Kidney (tissue), 14 donors: ENCODE results near the gene GAS2L2. TPM values are rescaled to one million over a fixed set of nuclear protein-coding genes. Genes with fewer than 3 reads are reported as not detected.

Experiments used
- DNase-seq, 5 donors: peaks; one replicate each; pipeline ENCODE4 v3.0.0-alpha.2; 2013 to 2020
- FAIRE-seq: peaks from 2 replicates; lab custom pipeline; 2012; peaks lifted over from hg19 to GRCh38; lab: Jason Lieb, UNC
- H3K27ac ChIP-seq, 2 donors: one replicate each; pipeline ENCODE4 v1.7.0; 2013; ENCODE audit warnings: low read depth in 2 of 2, low read length in 2 of 2, inconsistent platforms in 1 of 2
- H3K27me3 ChIP-seq: one replicate; pipeline ENCODE4 v1.7.1; 2013; ENCODE audit warnings: low read length, inconsistent platforms; ENCODE audit not compliant: control insufficient read depth, insufficient read depth
- H3K36me3 ChIP-seq, 3 donors: one replicate each; pipeline versions ENCODE4 v1.7.0 to v1.7.1; 2013; ENCODE audit warnings: low read length in 3 of 3, control low read depth in 1 of 3, inconsistent platforms in 1 of 3; ENCODE audit not compliant: insufficient read depth in 3 of 3, control insufficient read depth in 2 of 3
- H3K4me1 ChIP-seq, 3 donors: one replicate each; pipeline versions ENCODE4 v1.7.0 to v1.7.1; 2013; ENCODE audit warnings: low read length in 3 of 3, inconsistent platforms in 1 of 3, low read depth in 1 of 3; ENCODE audit not compliant: control insufficient read depth in 2 of 3, insufficient read depth in 2 of 3
- H3K4me3 ChIP-seq, 3 donors: one replicate each; pipeline versions ENCODE4 v1.7.0 to v1.8.1; 2013; ENCODE audit warnings: low read length in 3 of 3, control low read depth in 1 of 3, inconsistent platforms in 1 of 3
- H3K9ac ChIP-seq, 3 donors: one replicate each; pipeline versions ENCODE4 v1.7.0 to v1.7.1; 2013; ENCODE audit warnings: low read length in 3 of 3, control low read depth in 1 of 3, inconsistent platforms in 1 of 3
- H3K9me3 ChIP-seq, 3 donors: one replicate each; pipeline versions ENCODE4 v1.7.0 to v1.7.1; 2013; ENCODE audit warnings: low read length in 3 of 3, control low read depth in 1 of 3, inconsistent platforms in 1 of 3; ENCODE audit not compliant: control insufficient read depth in 2 of 3, insufficient read depth in 1 of 3
- CTCF ChIP-seq: IDR thresholded peaks from 3 replicates; pipeline ENCODE4 v1.5.1; 2012; ENCODE audit warnings: mild to moderate bottlenecking, moderate library complexity, borderline replicate concordance; ENCODE audit not compliant: insufficient read depth; ENCODE audit errors: extremely low read depth
- intact Hi-C: fragments of 100-400 bp; cut with DNase I; formaldehyde crosslinking; loops from one replicate; pipeline ENCODE4 v1.11.1; 2022
- polyA plus RNA-seq: library from polyadenylated mRNA; stranded (reverse); fragments of 350-450 nt; fragmentation: Illumina TruSeq; extraction: RNeasy Lipid Tissue Mini Kit (QIAGEN cat#74804); gene quantifications from one replicate; pipeline ENCODE4 v1.2.3, GENCODE V29; 2014; ENCODE audit warnings: low read depth, low replicate concordance; ENCODE audit not compliant: insufficient read depth
- total RNA-seq: library from RNA; stranded (reverse); fragmentation: NEBNext Ultra II Directional; extraction: Animal tissue kit (Norgen Biotek cat#: 25700); gene quantifications from one replicate; pipeline ENCODE4 v1.2.1, GENCODE V29; 2021
- donor health status: control.
- donor health status: control.
- donor health status: control.
- donor health status: control.
- donor health status: control.
- donor health status: DM: yes; HTN: yes; CAD: no.
- donor health status: Normal renal cell carcinoma (clear cell type).

GAS2L2 gene
- total and polyA plus RNA-seq, 2 donors from 2014 or later: not detected

- peak in 4 of 5 donors; percentile 36 to 79 (median 52) for DNase-seq
- intact Hi-C loops: no loop called here
- H3K27ac ChIP-seq: no peak overlapping the region
Measured at GRCh38 chr17:35731917-35732805, 20.9 kb downstream of the GAS2L2 start.

GRCh38 chr17:35731239-35731916, 21.7 kb downstream of the GAS2L2 start, which contains the start of gene RASL10B:
RASL10B (plus strand) TSS chr17:35731639; CDS start chr17:35735185, 3,546 bp downstream.
- peak within 1 kb of the TSS in 1 of 3 donors; percentile 53 for H3K9ac ChIP-seq
- intact Hi-C loops: no loop called here
- peaks cover 0 to 2% (median 0%) of the 10 kb centered on the region in 3 donors for H3K36me3 ChIP-seq
- H3K4me3 ChIP-seq: peak within 1 kb of the TSS; percentile 44 to 59 (median 48)
- no peaks in the 10 kb centered on the region for H3K9me3 ChIP-seq
- DNase-seq (peak; percentile 70 to 90 (median 78)), FAIRE-seq (no peak)
- H3K27me3 ChIP-seq: no peaks in the 10 kb centered on the region
- peaks cover 0 to 12% (median 12%) of the 10 kb centered on the region in 3 donors for H3K4me1 ChIP-seq
- TF ChIP-seq CTCF: no peak
- no peak within 1 kb of the TSS for H3K27ac ChIP-seq

More at GRCh38 chr17:35731917-35732805, 20.9 kb downstream of the GAS2L2 start:
- no peak overlapping the region for H3K9ac ChIP-seq
- peaks cover 0 to 12% (median 5%) of the 10 kb centered on the region in 3 donors for H3K4me1 ChIP-seq
- no peaks in the 10 kb centered on the region for H3K9me3 ChIP-seq
- FAIRE-seq: no peak
- peak overlapping the region in 2 of 3 donors; percentile 40 to 48 for H3K4me3 ChIP-seq
- H3K27me3 ChIP-seq: no peaks in the 10 kb centered on the region
- H3K36me3 ChIP-seq: peaks cover 0 to 2% (median 0%) of the 10 kb centered on the region in 3 donors
- no peak for TF ChIP-seq CTCF

GRCh38 chr17:35730400-35731005, 22.5 kb downstream of the GAS2L2 start:
- TF ChIP-seq CTCF: no peak
- H3K4me1 ChIP-seq: peaks cover 4 to 14% (median 13%) of the 10 kb centered on the region in 3 donors
- no peak overlapping the region for H3K27ac ChIP-seq
- DNase-seq: no peak
- no peak overlapping the region for H3K9ac ChIP-seq
- no peak overlapping the region for H3K4me3 ChIP-seq
- peaks cover 2 to 3% (median 2%) of the 10 kb centered on the region in 3 donors for H3K36me3 ChIP-seq
- FAIRE-seq: no peak
- no peaks in the 10 kb centered on the region for H3K9me3 ChIP-seq
- intact Hi-C loops: no loop called here
- no peaks in the 10 kb centered on the region for H3K27me3 ChIP-seq
